Activated B cell treated with CpG ODN at 0.5 μM for 24 hours (primary cell): ENCODE data around the gene MAP1LC3B. TPM values are rescaled to one million over a fixed set of nuclear protein-coding genes. Genes with fewer than 3 reads are reported as not detected.

Source experiments
- ATAC-seq: fragments of 200-7000 bp; cut with Tn5 transposase; one replicate; pipeline ENCODE4 v1.10.0; 2021; ENCODE audit warnings: low read depth, mild to moderate bottlenecking, moderate library complexity
- CTCF ChIA-PET: fragments of 350-600 bp; sonication (Branson Sonifier 250); formaldehyde crosslinking; loops from one replicate; lab custom pipeline; 2021; ENCODE audit warnings: antibody characterized with exemption; lab: Charles Lee
- POLR2A ChIA-PET: fragments of 350-600 bp; sonication (Branson Sonifier 250); formaldehyde crosslinking; loops from one replicate; lab custom pipeline; 2021; ENCODE audit warnings: antibody characterized with exemption; lab: Charles Lee
- DNase-seq: peaks from one replicate; pipeline ENCODE4 v3.0.0; 2022
- H3K27ac Mint-ChIP-seq: one replicate; pipeline ENCODE4 v1.8.0; 2020; ENCODE audit warnings: mixed read lengths
- H3K27me3 Mint-ChIP-seq: one replicate; pipeline ENCODE4 v1.8.0; 2021; ENCODE audit warnings: mixed read lengths
- H3K36me3 Mint-ChIP-seq: one replicate; pipeline ENCODE4 v1.8.0; 2021; ENCODE audit warnings: low read depth, mixed read lengths
- H3K4me1 Mint-ChIP-seq: one replicate; pipeline ENCODE4 v1.8.0; 2021; ENCODE audit warnings: mixed read lengths
- H3K4me3 Mint-ChIP-seq: one replicate; pipeline ENCODE4 v1.8.0; 2020; ENCODE audit warnings: mild to moderate bottlenecking, mixed read lengths
- H3K9me3 Mint-ChIP-seq: one replicate; pipeline ENCODE4 v1.8.0; 2020; ENCODE audit warnings: mixed read lengths
- CTCF ChIP-seq: fragments of 200-600 bp; IDR thresholded peaks from one replicate; pipeline ENCODE4 v1.8.0; 2022; ENCODE audit warnings: antibody characterized with exemption, mild to moderate bottlenecking
- intact Hi-C: fragments of 100-400 bp; cut with micrococcal nuclease; formaldehyde crosslinking; loops from one replicate; pipeline ENCODE4 v1.15.1; 2024
- total RNA-seq: library from RNA; stranded (reverse); gene quantifications from 2 replicates; pipeline ENCODE4 v1.2.3, GENCODE V29; 2022

The MAP1LC3B gene
- total RNA-seq, 1 donor from 2014 or later = 52.9 TPM

- ChIA-PET POLR2A (no interaction called here), CTCF (no interaction called here)
- ATAC-seq (no peak), DNase-seq (no peak)
- Mint-ChIP-seq H3K27me3 (no peaks in the 10 kb centered on the region), H3K27ac (no peak overlapping the region), H3K9me3 (no peaks in the 10 kb centered on the region), H3K4me3 (no peak overlapping the region), H3K36me3 (peaks cover 3% of the 10 kb centered on the region), H3K4me1 (no peaks in the 10 kb centered on the region)
- no peak for TF ChIP-seq CTCF
- intact Hi-C loops = no loop called here
These were observed 31.3 kb downstream of the MAP1LC3B start for GRCh38 chr16:87423429-87423828.

- Mint-ChIP-seq H3K4me1 (no peaks in the 10 kb centered on the region), H3K27ac (no peak overlapping the region), H3K36me3 (peaks cover 2% of the 10 kb centered on the region), H3K4me3 (no peak overlapping the region), H3K9me3 (no peaks in the 10 kb centered on the region), H3K27me3 (no peaks in the 10 kb centered on the region)
- ChIA-PET POLR2A (no interaction called here), CTCF (no interaction called here)
- intact Hi-C loops = no loop called here
- TF ChIP-seq CTCF = no peak
- ATAC-seq (no peak), DNase-seq (no peak)
These were observed 32.1 kb downstream of the MAP1LC3B start for GRCh38 chr16:87424266-87424665.

- no peak overlapping the region for H3K4me3 Mint-ChIP-seq
- no peaks in the 10 kb centered on the region for H3K27me3 Mint-ChIP-seq
- POLR2A ChIA-PET = no interaction called here
- CTCF ChIA-PET = no interaction called here
- no peak overlapping the region for H3K27ac Mint-ChIP-seq
- no peak for ATAC-seq
- DNase-seq = no peak
- H3K9me3 Mint-ChIP-seq = no peaks in the 10 kb centered on the region
- H3K36me3 Mint-ChIP-seq = peaks cover 2% of the 10 kb centered on the region
- TF ChIP-seq CTCF = no peak
- intact Hi-C loops = no loop called here
- H3K4me1 Mint-ChIP-seq = no peaks in the 10 kb centered on the region
These were observed 33.8 kb downstream of the MAP1LC3B start for GRCh38 chr16:87425941-87426340.

GRCh38 chr16:87426423-87427215 lies 34.5 kb downstream of the MAP1LC3B start:
- no peak for TF ChIP-seq CTCF
- H3K27me3 Mint-ChIP-seq = no peaks in the 10 kb centered on the region
- DNase-seq = no peak
- H3K4me1 Mint-ChIP-seq = no peaks in the 10 kb centered on the region
- H3K36me3 Mint-ChIP-seq = peaks cover 2% of the 10 kb centered on the region
- ATAC-seq = no peak
- CTCF ChIA-PET = no interaction called here
- H3K9me3 Mint-ChIP-seq = no peaks in the 10 kb centered on the region
- POLR2A ChIA-PET = no interaction called here
- H3K4me3 Mint-ChIP-seq = no peak overlapping the region
- intact Hi-C loops = no loop called here
- no peak overlapping the region for H3K27ac Mint-ChIP-seq

GRCh38 chr16:87431926-87432325 lies 39.8 kb downstream of the MAP1LC3B start:
- Mint-ChIP-seq H3K27ac (no peak overlapping the region), H3K4me3 (no peak overlapping the region), H3K4me1 (peaks cover 4% of the 10 kb centered on the region), H3K9me3 (no peaks in the 10 kb centered on the region), H3K27me3 (peaks cover 1% of the 10 kb centered on the region), H3K36me3 (no peaks in the 10 kb centered on the region)
- no peak for ATAC-seq
- POLR2A ChIA-PET = no interaction called here
- intact Hi-C loops = no loop called here
- no peak for DNase-seq
- CTCF ChIA-PET = no interaction called here
- no peak for TF ChIP-seq CTCF
